ENCODE data around the gene VAV1.
"Not testable (repeated sequence)": the region's sequence is repeated elsewhere in the genome, so short reads cannot be mapped to it uniquely, and the experiment has no call there.

The VAV1 gene

DNA sequence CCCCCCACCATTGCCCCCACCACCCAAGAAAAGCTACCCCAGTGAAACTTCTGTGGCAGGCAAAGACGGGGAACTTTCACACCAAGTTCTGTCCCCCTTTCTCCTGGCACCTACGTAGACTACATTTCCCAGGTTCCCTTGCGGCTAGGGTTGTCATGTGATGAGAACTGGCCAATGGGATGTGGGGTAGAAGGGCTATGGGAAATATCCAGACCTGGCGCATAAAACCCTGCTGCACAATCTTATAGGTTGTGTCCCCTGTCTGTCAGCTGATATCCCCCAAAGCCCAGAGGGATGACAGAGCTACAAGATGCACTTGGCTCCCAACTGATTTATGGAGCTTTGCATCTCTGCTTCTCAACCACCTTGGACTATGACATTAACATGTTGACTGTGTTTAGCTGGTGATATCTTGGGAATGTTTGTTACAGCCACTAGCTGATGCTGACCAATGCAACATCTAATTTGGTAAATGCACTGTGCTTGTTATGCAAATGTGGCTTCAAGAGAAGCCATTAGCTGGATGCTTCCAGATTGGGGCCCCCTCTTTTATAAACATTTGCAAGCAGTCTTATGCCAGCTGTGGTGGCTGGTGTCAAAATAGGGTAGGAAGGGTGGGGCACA lies 11.3 kb upstream of the VAV1 start:
- DNase-seq (ENCODE audit: low read depth): no peak

- not testable (repeated sequence) for DNase-seq (ENCODE audit: low read depth)
These were observed 10.2 kb upstream of the VAV1 start for GRCh38 chr19:6762253-6762797.

- no peak for DNase-seq (ENCODE audit: low read depth)
These were observed 6.7 kb upstream of the VAV1 start for GRCh38 chr19:6765738-6766356.

DNA sequence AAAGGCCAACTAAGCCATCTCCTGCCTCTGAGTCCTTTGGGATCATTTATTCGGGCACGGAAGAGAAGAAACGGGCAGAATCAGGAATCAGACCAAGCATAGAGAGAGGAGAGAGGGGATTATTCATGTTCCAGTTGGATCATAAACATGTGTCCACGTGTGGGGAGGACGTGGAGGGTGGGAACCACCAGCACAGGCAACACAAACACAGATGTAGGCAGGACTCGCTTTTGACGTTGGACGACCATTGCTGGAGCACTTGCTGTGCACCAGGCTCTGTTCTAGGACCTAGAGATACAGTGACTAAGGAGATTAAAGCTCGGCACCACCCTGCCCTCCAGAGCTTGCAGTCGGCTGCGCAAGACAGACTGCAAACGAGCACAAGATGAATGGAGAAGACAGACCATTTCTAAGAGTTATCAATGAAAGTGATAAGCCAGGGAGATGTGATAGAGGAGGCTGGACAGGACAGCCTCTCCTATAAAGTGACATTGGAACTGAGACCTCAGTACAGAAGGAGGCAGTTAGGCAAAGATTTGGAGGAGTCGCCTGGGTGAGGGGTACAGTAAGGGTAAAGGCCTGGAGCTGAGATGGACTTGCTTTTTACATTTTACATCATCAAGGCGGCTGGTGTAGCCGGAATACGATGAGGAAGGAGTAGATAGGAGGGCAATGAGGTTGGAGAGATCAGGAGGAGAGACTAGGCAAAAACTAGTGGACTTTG lies 6.0 kb upstream of the VAV1 start:
- DNase-seq (ENCODE audit: low read depth): no peak

DNA sequence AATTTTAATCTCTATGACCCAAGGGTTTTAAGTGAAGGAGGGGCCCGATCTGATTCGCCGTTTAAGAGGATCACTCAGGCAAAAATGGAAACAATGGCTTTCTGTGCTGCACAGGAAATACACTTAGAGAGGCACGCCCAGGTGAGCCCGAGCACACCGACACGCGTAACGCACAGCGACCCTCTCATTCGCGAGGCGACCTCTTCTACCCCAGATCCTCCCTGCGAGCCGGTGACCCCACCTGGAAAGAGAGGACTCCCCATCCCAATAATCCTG lies 5.5 kb upstream of the VAV1 start:
- no peak for DNase-seq (ENCODE audit: low read depth)

- no peak for DNase-seq (ENCODE audit: low read depth)
These were observed 4.9 kb upstream of the VAV1 start, which contains the start of gene SH2D3A for GRCh38 chr19:6767357-6768235. Gene SH2D3A, minus strand, starts transcription at chr19:6767435. Its CDS starts 3,687 bp downstream, at chr19:6763748.

DNA sequence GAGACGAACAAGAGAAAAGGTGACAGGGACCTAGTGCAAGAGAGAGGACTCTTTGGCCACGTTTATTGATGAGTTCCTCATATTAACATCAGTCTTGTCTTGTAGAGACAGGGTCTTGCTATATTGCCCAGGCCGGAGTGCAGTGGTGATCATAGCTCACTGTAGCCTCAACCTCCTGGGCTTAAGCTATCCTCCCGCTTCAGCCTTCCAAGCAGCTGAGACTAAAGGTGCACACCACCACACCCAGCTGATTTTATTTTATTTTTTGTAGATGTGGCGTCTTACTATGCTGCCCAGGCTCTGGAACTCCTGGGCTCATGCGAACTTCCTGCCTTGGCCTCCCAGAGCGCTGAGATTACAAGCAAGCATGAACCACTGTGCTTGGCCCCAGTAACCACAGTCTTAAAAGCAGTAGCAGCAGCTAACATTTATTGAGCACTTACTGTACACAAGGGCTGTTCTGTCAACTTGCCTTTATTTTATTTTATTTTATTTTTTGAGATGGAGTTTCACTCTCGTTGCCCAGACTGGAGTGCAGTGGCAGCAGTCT lies 4.2 kb upstream of the VAV1 start:
- no peak for DNase-seq (ENCODE audit: low read depth)

DNA sequence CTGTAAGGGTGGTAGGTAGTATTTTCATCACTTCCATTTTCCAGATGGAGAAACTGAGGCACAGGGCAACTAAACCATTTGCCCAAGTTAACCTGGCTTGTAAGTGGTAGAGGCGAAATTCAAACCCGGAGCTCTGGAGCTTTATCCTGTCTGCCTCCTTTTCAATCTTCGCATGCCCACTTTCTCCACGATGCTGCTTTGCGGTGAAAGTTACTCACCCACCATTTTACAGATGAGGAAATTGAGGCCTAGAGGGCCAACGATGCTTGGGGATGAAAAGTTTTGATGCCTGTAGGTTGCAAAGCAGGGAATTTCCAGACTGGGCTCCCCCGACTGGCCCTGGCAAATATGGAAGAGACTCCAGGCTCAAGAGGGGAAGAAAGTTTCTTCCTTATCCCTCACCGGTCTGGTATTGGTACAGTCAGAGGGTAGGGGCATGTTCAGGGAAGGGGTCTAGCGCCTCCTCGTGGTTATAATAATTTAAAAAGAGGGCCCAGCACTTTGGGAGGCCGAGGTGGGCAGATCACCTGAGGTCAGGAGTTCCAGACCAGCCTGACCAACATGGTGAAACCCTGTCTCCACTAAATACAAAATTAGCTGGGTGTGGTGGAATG lies 3.4 kb upstream of the VAV1 start:
- no peak for DNase-seq (ENCODE audit: low read depth)

- not testable (repeated sequence) for DNase-seq (ENCODE audit: low read depth)
These were observed 870 bp upstream of the VAV1 start for GRCh38 chr19:6771648-6772027.

DNA sequence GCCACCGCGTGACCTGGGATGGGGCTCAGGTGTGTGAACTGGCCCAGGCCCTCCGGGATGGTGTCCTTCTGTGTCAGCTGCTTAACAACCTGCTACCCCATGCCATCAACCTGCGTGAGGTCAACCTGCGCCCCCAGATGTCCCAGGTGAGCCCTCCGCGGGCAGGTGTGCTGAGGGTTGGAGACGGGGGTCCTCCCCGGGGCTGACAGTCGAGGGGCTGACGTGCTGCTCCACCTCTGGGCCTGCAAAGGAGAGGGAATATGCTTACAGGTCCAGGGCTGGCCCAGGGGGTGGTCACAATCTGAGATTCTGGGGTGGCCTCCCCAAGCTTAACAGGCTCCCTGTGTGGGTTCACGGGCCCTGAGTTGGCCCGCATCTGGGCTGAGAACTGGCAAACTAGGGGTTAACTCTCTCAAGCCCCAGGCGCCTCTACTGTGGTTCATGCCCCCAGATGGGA lies 386 bp downstream of the VAV1 start:
- no peak for DNase-seq (ENCODE audit: low read depth)

DNA sequence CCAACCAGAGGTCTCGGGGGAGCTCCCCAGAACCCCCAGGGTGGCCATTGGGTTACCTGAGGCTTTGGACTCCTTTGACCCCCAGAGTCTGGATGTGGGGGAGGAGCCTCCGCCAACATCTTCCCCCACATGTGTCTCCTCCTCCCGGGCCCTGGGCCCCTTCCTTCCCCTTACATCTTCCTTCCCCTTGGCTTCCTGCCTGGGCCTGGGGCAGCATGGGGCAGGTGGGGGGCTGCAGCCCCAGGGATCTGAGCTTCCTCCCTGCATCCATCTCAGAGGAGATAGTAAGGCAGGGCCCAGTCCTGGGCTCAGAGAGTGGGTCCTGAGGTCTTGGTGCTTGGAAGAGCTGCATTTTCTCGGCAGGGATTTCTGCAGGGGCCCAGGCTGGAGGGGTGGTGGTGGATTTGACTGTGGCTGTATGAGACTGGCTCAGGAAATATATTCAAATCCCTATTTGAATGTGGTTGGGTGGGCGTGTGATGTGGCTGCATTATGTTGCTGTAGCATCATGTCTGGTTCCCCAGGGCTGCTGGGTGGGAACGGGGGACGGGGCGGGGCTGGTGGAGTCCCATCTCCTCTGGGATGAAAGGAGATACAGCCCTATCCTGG lies 919 bp downstream of the VAV1 start:
- DNase-seq (ENCODE audit: low read depth): no peak

- DNase-seq (ENCODE audit: low read depth): no peak
These were observed 2.6 kb downstream of the VAV1 start for GRCh38 chr19:6774821-6775707.

- not testable (repeated sequence) for DNase-seq (ENCODE audit: low read depth)
These were observed 3.5 kb downstream of the VAV1 start for GRCh38 chr19:6776045-6776444.

DNA sequence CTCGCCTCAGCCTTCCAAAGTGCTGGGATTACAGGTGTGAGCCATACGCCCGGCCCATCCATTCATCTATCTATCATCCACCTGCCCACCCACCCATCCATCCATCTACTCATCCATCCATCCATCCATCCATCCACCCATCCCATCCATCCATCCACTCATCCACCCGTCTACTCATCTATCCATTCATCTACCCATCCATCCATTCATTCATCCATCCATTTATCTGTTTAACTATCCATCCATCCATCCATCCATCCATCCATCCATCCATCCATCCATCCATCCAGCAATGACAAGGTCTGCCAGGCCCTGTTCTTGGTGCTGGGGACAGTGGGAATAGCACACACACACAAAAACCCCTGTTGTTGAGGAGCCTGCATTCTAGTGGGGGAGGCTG lies 4.5 kb downstream of the VAV1 start:
- no peak for DNase-seq (ENCODE audit: low read depth)

- DNase-seq (ENCODE audit: low read depth): no peak
These were observed 4.9 kb downstream of the VAV1 start for GRCh38 chr19:6777434-6777833.

GRCh38 chr19:6778386-6778785 lies 5.9 kb downstream of the VAV1 start:
- DNase-seq (ENCODE audit: low read depth): no peak

GRCh38 chr19:6779206-6779605 lies 6.7 kb downstream of the VAV1 start:
- no peak for DNase-seq (ENCODE audit: low read depth)

- DNase-seq (ENCODE audit: low read depth): no peak
These were observed 14.9 kb downstream of the VAV1 start for GRCh38 chr19:6787393-6787792.

DNA sequence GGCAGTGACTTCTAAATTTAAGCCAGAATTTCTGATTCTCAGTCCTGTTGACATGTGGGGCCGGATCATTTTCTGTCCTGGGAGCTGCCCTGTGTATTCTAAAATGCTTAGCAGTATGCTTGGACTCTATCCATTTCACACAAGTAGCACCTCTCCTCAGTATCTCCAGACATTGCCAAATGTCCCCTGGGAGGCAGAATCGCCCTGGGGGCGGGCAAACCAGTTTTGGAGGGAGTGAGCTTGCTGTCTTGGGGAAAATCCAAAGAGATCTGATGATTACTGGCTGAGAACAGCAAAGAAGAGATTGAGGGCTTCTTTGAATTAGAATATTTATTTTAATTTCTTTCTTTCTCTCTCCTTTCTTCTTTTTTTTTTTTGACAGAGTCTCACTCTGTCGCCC lies 16.4 kb downstream of the VAV1 start:
- DNase-seq (ENCODE audit: low read depth): no peak
